ENCODE measurements around the gene EXD3. TPM values are rescaled to one million over a fixed set of nuclear protein-coding genes. Genes with fewer than 3 reads are reported as not detected.

The EXD3 gene
- total RNA-seq, 1 experiment from 2014 or later: 2.8 TPM

DNA sequence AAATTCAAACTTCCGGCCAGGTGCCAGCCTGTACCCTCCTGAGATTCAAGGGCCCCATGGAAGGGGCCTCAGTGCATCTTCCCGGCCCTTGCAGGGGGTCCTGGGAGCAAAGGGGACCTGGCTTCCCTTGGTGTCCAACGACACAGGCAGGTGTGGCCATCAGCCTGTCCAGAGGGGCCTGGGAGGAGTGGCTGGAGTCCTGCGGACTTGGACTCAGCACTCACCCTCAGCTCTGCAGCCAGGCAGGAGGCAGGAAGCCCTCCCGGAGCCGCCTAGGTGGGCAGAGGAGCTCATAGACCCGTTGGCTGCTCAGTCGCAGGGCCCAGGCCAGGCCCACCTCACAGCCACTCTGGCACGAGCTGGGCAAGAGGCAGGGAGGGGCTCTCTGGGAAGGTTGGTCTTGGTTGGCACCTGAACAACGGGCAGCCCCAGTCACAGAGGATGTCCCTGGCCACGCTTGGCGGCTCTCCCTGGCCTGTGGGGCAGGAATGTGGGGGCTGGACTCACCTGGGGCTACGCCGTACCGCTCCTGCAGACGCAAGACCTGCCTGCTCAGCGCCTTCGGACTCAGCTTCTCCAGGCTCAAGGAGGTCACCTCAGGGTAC is 67.1 kb downstream of the EXD3 start:
- Histone ChIP-seq H2AFZ (ENCODE audit: low read length) (no peak overlapping the region), H3K27me3 (ENCODE audit: low read length) (no peaks in the 10 kb centered on the region), H3K4me3 (ENCODE audit: low read length) (no peak overlapping the region), H3K4me2 (ENCODE audit: low read depth, low read length, poor library complexity, severe bottlenecking) (no peak overlapping the region), H3K36me3 (ENCODE audit: insufficient read depth, low read length) (no peaks in the 10 kb centered on the region), H3K79me2 (ENCODE audit: low read length) (no peaks in the 10 kb centered on the region), H3K27ac (ENCODE audit: low read length) (no peak overlapping the region), H3K9me3 (ENCODE audit: low read length) (no peaks in the 10 kb centered on the region), H3K9me2 (replicated peaks; ENCODE audit: insufficient read depth, low read length) (no peaks in the 10 kb centered on the region), H3K4me1 (ENCODE audit: low read length) (no peaks in the 10 kb centered on the region), H3K9ac (ENCODE audit: low read length) (no peak overlapping the region), H4K20me1 (ENCODE audit: insufficient read depth, low read depth, low read length) (no peaks in the 10 kb centered on the region)
- no peak for DNase-seq

DNA sequence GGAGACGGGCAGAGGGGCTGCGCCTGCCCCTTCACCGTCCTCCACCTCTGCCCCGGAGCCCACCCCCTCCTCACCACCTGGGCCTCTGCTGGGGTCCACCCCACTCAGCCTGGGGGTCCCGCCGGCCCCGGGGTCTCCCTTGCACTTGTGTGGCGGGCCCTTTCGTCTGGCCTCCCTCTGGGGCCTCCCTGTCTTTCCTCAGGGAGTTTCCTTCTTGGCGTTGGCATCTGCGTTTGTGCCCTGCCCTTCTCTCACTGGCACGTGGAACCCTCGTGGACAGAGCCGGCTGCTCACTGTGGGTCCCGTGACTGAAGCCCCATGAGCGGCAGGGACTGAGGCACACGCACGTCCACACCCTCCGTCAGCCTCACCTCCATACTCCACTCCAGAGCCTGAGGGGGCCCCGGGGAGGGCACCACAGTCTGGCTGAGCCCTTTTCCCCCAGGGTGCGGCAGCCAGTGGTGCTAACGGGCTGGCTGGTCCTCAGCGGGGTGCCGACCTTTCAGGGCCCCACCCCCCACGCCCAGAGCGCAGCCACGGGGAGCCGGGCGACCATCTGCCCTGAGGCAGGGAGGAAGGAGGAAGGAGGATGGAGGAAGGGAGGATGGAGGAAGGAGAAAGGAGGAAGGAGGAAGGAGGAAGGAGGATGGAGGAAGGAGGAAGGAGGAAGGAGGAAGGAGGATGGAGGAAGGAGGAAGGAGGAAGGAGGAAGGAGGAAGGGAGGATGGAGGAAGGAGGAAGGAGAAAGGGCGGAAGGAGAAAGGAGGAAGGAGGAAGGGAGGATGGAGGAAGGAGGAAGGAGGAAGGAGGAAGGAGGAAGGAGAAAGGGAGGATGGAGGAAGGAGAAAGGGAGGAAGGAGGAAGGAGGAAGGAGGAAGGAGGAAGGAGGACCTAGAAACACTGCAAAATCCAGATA is 67.9 kb downstream of the EXD3 start:
- Histone ChIP-seq H3K9me3 (ENCODE audit: low read length) (no peaks in the 10 kb centered on the region), H3K4me1 (ENCODE audit: low read length) (no peaks in the 10 kb centered on the region), H2AFZ (ENCODE audit: low read length) (no peak overlapping the region), H3K9me2 (replicated peaks; ENCODE audit: insufficient read depth, low read length) (no peaks in the 10 kb centered on the region), H3K4me3 (ENCODE audit: low read length) (no peak overlapping the region), H3K79me2 (ENCODE audit: low read length) (no peaks in the 10 kb centered on the region), H4K20me1 (ENCODE audit: insufficient read depth, low read depth, low read length) (no peaks in the 10 kb centered on the region), H3K4me2 (ENCODE audit: low read depth, low read length, poor library complexity, severe bottlenecking) (no peak overlapping the region), H3K27me3 (ENCODE audit: low read length) (no peaks in the 10 kb centered on the region), H3K36me3 (ENCODE audit: insufficient read depth, low read length) (no peaks in the 10 kb centered on the region), H3K9ac (ENCODE audit: low read length) (no peak overlapping the region), H3K27ac (ENCODE audit: low read length) (no peak overlapping the region)
- no peak for DNase-seq

DNA sequence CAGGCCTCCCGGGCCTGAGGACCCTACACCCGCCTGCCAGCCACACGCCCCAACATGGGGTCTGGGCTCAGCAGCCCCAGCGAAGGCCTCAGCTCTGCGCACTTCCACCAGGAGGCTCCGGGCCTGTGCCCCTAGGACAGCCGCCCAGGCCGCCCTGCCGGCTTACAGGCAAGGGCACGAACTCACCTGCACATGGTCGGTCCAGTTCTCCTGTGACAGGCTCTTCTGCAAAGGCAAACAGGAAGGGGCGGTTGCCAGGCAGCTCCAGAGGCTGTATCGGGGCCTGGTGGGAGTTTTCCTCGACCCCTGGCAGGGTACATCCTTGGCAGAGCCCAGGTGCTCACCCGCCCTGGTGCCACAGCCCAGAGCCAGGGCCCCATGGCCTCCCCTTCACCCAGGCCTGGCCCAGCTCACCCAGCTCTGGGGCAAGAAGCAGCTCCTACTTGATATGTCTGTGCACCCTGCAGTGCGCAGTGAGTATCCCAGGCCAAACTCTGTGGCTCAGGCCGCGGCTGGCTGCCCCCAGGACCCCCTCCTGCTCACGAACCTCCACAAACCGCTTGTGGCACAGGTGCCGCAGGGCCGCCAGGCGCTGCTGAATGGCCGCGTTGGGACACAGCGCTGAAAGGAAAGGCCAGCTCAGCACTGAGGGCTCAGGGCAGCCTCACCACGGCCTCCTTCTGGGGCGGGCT is 68.7 kb downstream of the EXD3 start:
- no peaks in the 10 kb centered on the region for H3K4me1 ChIP-seq (ENCODE audit: low read length)
- H3K79me2 ChIP-seq (ENCODE audit: low read length): no peaks in the 10 kb centered on the region
- no peak overlapping the region for H3K4me3 ChIP-seq (ENCODE audit: low read length)
- H3K9ac ChIP-seq (ENCODE audit: low read length): no peak overlapping the region
- H3K36me3 ChIP-seq (ENCODE audit: insufficient read depth, low read length): no peaks in the 10 kb centered on the region
- H3K9me2 ChIP-seq (replicated peaks; ENCODE audit: insufficient read depth, low read length): no peaks in the 10 kb centered on the region
- peaks cover 3% of the 10 kb centered on the region; the same call in 1 of the 2 replicates for H3K9me3 ChIP-seq (ENCODE audit: low read length)
- no peak for DNase-seq
- no peak overlapping the region for H3K4me2 ChIP-seq (ENCODE audit: low read depth, low read length, poor library complexity, severe bottlenecking)
- no peaks in the 10 kb centered on the region for H3K27me3 ChIP-seq (ENCODE audit: low read length)
- H4K20me1 ChIP-seq (ENCODE audit: insufficient read depth, low read depth, low read length): no peaks in the 10 kb centered on the region
- no peak overlapping the region for H2AFZ ChIP-seq (ENCODE audit: low read length)
- H3K27ac ChIP-seq (ENCODE audit: low read length): no peak overlapping the region

DNA sequence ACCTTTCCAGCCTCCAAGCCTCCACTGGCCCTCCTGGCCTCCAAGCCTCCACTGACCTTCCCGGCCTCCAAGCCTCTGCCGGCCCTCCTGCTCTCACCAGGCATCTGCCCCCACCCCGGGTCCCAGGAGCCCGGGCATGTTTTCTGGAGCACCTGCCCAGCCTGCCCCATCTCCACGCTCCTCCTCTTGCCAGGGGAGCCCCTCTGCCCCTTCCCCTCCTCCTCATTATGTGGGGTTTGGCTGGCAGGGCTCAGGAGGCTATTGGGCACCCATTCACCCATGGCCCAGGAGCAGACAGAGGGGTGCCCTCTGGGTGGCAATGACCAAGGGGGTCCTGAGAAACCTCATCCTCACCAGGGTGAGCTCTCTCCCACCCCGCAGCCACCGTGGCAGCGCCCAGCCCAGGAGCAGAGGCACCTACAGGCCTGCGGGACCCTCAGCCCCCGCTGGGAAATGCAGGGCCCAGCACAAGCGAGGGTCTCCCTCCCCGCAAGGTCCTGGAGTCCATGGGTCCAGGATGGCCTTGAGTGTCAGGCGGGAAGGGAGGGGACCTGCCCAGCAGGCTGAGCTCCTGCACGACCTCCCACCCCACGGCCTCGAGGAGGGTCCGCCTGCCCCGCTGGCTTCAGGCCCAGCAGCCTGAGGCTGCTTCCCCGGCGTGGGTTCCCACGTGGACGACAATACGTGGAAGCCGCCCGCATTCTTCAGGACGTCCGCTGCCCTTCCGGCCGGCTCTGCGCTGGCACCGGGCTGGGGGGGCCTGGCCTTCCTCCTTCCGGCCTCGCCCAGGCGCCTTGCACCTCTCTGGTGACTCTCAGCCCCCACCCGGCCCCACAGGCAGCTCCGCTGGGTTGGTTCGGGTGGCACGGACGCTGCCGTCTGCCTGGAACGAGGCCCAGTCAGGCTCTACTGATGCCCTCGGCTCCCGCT is 69.5 kb downstream of the EXD3 start:
- Histone ChIP-seq H4K20me1 (ENCODE audit: insufficient read depth, low read depth, low read length) (no peaks in the 10 kb centered on the region), H3K79me2 (ENCODE audit: low read length) (no peaks in the 10 kb centered on the region), H3K4me1 (ENCODE audit: low read length) (no peaks in the 10 kb centered on the region), H2AFZ (ENCODE audit: low read length) (no peak overlapping the region), H3K27ac (ENCODE audit: low read length) (no peak overlapping the region), H3K9ac (ENCODE audit: low read length) (no peak overlapping the region), H3K9me3 (ENCODE audit: low read length) (peaks cover 6% of the 10 kb centered on the region; the same call in 1 of the 2 replicates), H3K4me2 (ENCODE audit: low read depth, low read length, poor library complexity, severe bottlenecking) (no peak overlapping the region), H3K4me3 (ENCODE audit: low read length) (no peak overlapping the region), H3K9me2 (replicated peaks; ENCODE audit: insufficient read depth, low read length) (no peaks in the 10 kb centered on the region), H3K36me3 (ENCODE audit: insufficient read depth, low read length) (no peaks in the 10 kb centered on the region), H3K27me3 (ENCODE audit: low read length) (no peaks in the 10 kb centered on the region)
- DNase-seq: no peak

DNA sequence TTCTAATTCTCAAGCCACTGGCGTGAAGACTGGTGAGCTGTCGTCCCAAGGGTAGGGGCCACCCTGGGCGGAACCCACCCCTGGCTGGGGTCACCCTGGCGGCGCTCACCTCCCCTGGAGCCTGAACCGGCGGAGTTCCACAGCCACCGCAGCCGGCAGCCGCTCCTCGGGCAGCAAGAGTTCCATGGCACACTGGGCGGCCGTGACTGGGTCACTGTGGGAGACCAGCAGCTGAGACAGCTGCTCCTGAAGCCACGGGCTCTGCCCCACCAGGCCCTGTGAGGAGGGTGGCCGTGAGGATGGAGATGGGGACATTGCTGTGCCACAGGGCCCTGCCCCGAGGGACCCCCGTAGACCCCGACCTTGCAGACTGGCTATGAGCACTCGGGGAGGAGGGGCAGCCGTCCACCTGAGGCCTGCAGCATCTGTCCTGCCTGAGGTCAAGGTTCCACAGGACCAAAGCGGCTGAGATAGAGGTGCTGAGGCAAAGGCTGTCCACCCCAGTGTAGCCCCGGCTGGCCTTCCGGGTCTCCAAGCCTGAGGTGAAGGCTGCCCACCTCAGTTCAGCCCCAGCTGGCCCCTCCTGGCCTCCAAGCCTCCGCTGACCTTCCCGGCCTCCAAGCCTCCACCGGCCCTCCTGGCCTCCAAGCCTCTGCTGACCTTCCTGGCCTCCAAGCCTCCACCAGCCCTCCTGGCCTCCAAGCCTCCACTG is 70.3 kb downstream of the EXD3 start:
- Histone ChIP-seq H2AFZ (ENCODE audit: low read length) (no peak overlapping the region), H3K79me2 (ENCODE audit: low read length) (no peaks in the 10 kb centered on the region), H3K9me2 (replicated peaks; ENCODE audit: insufficient read depth, low read length) (no peaks in the 10 kb centered on the region), H4K20me1 (ENCODE audit: insufficient read depth, low read depth, low read length) (no peaks in the 10 kb centered on the region), H3K9ac (ENCODE audit: low read length) (no peak overlapping the region), H3K4me1 (ENCODE audit: low read length) (no peaks in the 10 kb centered on the region), H3K27me3 (ENCODE audit: low read length) (no peaks in the 10 kb centered on the region), H3K36me3 (ENCODE audit: insufficient read depth, low read length) (no peaks in the 10 kb centered on the region), H3K4me2 (ENCODE audit: low read depth, low read length, poor library complexity, severe bottlenecking) (no peak overlapping the region), H3K4me3 (ENCODE audit: low read length) (no peak overlapping the region), H3K27ac (ENCODE audit: low read length) (no peak overlapping the region), H3K9me3 (ENCODE audit: low read length) (peaks cover 6% of the 10 kb centered on the region; the same call in 1 of the 2 replicates)
- DNase-seq: no peak

DNA sequence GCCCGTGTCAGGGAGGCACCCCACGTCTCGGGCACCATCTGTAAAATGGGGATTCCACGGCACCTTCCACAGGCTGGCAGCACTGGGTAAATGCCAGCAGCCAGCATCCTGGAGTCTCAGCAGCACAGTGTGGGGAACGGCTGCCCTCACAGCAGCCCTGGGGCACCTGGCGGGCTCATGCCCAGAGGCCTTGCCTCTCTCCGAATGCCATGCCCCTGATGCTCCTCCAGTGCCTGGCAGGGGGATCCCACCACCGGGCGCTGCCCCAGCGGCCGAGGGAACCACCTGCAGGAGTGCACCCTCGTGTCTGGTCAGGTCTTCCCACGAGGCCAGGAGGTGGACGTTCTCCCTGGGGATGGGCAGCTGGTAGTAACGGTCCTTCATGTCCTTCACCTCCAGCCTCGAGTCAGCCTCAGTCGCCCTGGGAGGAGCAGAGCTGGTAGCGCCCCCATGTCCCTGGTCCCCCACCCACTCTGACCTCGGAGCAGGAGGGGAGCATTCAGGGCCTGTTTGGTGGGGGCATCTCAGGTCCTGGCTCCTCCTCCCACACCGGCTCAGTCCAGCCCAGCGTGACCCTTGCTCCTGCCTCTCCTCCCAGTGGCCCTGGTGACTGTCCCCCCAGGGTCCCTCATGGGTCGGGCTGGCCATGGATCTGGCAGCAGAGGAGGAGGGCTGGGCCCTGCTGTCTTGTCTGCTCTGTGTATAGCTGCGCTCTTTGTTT is 71.0 kb downstream of the EXD3 start:
- Histone ChIP-seq H3K9me3 (ENCODE audit: low read length) (peaks cover 6% of the 10 kb centered on the region; the same call in 1 of the 2 replicates), H3K36me3 (ENCODE audit: insufficient read depth, low read length) (no peaks in the 10 kb centered on the region), H3K79me2 (ENCODE audit: low read length) (no peaks in the 10 kb centered on the region), H3K27ac (ENCODE audit: low read length) (no peak overlapping the region), H3K4me1 (ENCODE audit: low read length) (no peaks in the 10 kb centered on the region), H3K4me3 (ENCODE audit: low read length) (no peak overlapping the region), H2AFZ (ENCODE audit: low read length) (no peak overlapping the region), H4K20me1 (ENCODE audit: insufficient read depth, low read depth, low read length) (no peaks in the 10 kb centered on the region), H3K9ac (ENCODE audit: low read length) (no peak overlapping the region), H3K4me2 (ENCODE audit: low read depth, low read length, poor library complexity, severe bottlenecking) (no peak overlapping the region), H3K9me2 (replicated peaks; ENCODE audit: insufficient read depth, low read length) (no peaks in the 10 kb centered on the region), H3K27me3 (ENCODE audit: low read length) (no peaks in the 10 kb centered on the region)
- peak; percentile 6 for DNase-seq

Data from Karpas-422 (cell line).